Measurements from ENCODE around the gene CCDC107. TPM values are rescaled to one million over a fixed set of nuclear protein-coding genes. Genes with fewer than 3 reads are reported as not detected.
"Not testable (repeated sequence)": the region's sequence is repeated elsewhere in the genome, so short reads cannot be mapped to it uniquely, and the experiment has no call there.

The CCDC107 gene
- total RNA-seq, 2 donors from 2014 or later, result 10.6 to 15.3 TPM

- no peaks in the 10 kb centered on the region for H3K36me3 ChIP-seq (ENCODE audit: control insufficient read depth, insufficient read depth, low read length)
- H3K27ac ChIP-seq (ENCODE audit: low read depth, low read length), result no peak overlapping the region
- no peaks in the 10 kb centered on the region for H3K9me3 ChIP-seq (ENCODE audit: control insufficient read depth, low read length)
- no peaks in the 10 kb centered on the region for H3K4me1 Mint-ChIP-seq
- DNase-seq, result no peak
- no peak overlapping the region for H3K9ac ChIP-seq (ENCODE audit: extremely low read depth, low read length, poor library complexity, severe bottlenecking)
- H3K4me3 Mint-ChIP-seq, result no peak overlapping the region
- no peaks in the 10 kb centered on the region for H3K27me3 ChIP-seq (ENCODE audit: control insufficient read depth, insufficient read depth, low read length, poor library complexity, severe bottlenecking)
- H3K27me3 Mint-ChIP-seq (ENCODE audit: insufficient read depth), result peaks cover 4% of the 10 kb centered on the region
- no peak overlapping the region for H3K4me3 ChIP-seq (ENCODE audit: low read length)
- H3K27ac Mint-ChIP-seq, result no peak overlapping the region
- TF ChIP-seq CTCF (conservative IDR thresholded peaks at IDR 0.05), result no peak
- H3K9me3 Mint-ChIP-seq, result peaks cover 20% of the 10 kb centered on the region
- 86% methylated on average over 1 of the region's 1 CpG; no CpG with 5 or more reads in 1 of the 2 experiments for whole genome bisulfite sequencing, 2 experiments (ENCODE audit: insufficient coverage in 1 of 2, insufficient read length in 1 of 2)
- H3K36me3 Mint-ChIP-seq (ENCODE audit: low read depth), result peaks cover 15% of the 10 kb centered on the region
- H3K4me1 ChIP-seq (ENCODE audit: control insufficient read depth, insufficient read depth, low read length), result no peaks in the 10 kb centered on the region
Observed at GRCh38 chr9:35639631-35640030, 18.5 kb upstream of the CCDC107 start.

- not testable (repeated sequence) for H3K27ac ChIP-seq (ENCODE audit: low read depth, low read length); H3K4me1 Mint-ChIP-seq; H3K36me3 ChIP-seq (ENCODE audit: control insufficient read depth, insufficient read depth, low read length); H3K4me1 ChIP-seq (ENCODE audit: control insufficient read depth, insufficient read depth, low read length); H3K27me3 Mint-ChIP-seq (ENCODE audit: insufficient read depth); H3K27me3 ChIP-seq (ENCODE audit: control insufficient read depth, insufficient read depth, low read length, poor library complexity, severe bottlenecking); H3K27ac Mint-ChIP-seq; H3K4me3 ChIP-seq (ENCODE audit: low read length); H3K4me3 Mint-ChIP-seq; DNase-seq; H3K9me3 ChIP-seq (ENCODE audit: control insufficient read depth, low read length); H3K9ac ChIP-seq (ENCODE audit: extremely low read depth, low read length, poor library complexity, severe bottlenecking)
- peaks cover 20% of the 10 kb centered on the region for H3K9me3 Mint-ChIP-seq
- H3K36me3 Mint-ChIP-seq (ENCODE audit: low read depth), result peaks cover 15% of the 10 kb centered on the region
- 95 to 97% methylated on average over 15 of the region's 15 CpGs for WGBS, 2 experiments (ENCODE audit: insufficient coverage in 1 of 2, insufficient read length in 1 of 2)
Observed at GRCh38 chr9:35640431-35640830, 17.7 kb upstream of the CCDC107 start.

- H3K4me3 Mint-ChIP-seq; H3K4me3 ChIP-seq (ENCODE audit: low read length); H3K4me1 Mint-ChIP-seq; H3K4me1 ChIP-seq (ENCODE audit: control insufficient read depth, insufficient read depth, low read length); H3K27ac ChIP-seq (ENCODE audit: low read depth, low read length); H3K27me3 Mint-ChIP-seq (ENCODE audit: insufficient read depth); DNase-seq; H3K9me3 ChIP-seq (ENCODE audit: control insufficient read depth, low read length); H3K36me3 ChIP-seq (ENCODE audit: control insufficient read depth, insufficient read depth, low read length); H3K27ac Mint-ChIP-seq; H3K9ac ChIP-seq (ENCODE audit: extremely low read depth, low read length, poor library complexity, severe bottlenecking); H3K27me3 ChIP-seq (ENCODE audit: control insufficient read depth, insufficient read depth, low read length, poor library complexity, severe bottlenecking): not testable (repeated sequence)
- WGBS, 2 experiments (ENCODE audit: insufficient coverage in 1 of 2, insufficient read length in 1 of 2), result 100% methylated on average over 1 to 3 of the region's 3 CpGs
- H3K36me3 Mint-ChIP-seq (ENCODE audit: low read depth), result peaks cover 15% of the 10 kb centered on the region
- H3K9me3 Mint-ChIP-seq, result peaks cover 20% of the 10 kb centered on the region
Observed at GRCh38 chr9:35641478-35641877, 16.6 kb upstream of the CCDC107 start.

- no peak overlapping the region for H3K27ac ChIP-seq (ENCODE audit: low read depth, low read length)
- H3K4me1 ChIP-seq (ENCODE audit: control insufficient read depth, insufficient read depth, low read length), result no peaks in the 10 kb centered on the region
- no peak for TF ChIP-seq CTCF (conservative IDR thresholded peaks at IDR 0.05)
- H3K9me3 ChIP-seq (ENCODE audit: control insufficient read depth, low read length), result no peaks in the 10 kb centered on the region
- H3K36me3 ChIP-seq (ENCODE audit: control insufficient read depth, insufficient read depth, low read length), result no peaks in the 10 kb centered on the region
- peaks cover 15% of the 10 kb centered on the region for H3K36me3 Mint-ChIP-seq (ENCODE audit: low read depth)
- no peak for DNase-seq
- H3K9me3 Mint-ChIP-seq, result peaks cover 8% of the 10 kb centered on the region
- 88 to 94% methylated on average over 11 to 12 of the region's 12 CpGs for WGBS, 2 experiments (ENCODE audit: insufficient coverage in 1 of 2, insufficient read length in 1 of 2)
- H3K4me3 ChIP-seq (ENCODE audit: low read length), result no peak overlapping the region
- no peaks in the 10 kb centered on the region for H3K4me1 Mint-ChIP-seq
- no peak overlapping the region for H3K9ac ChIP-seq (ENCODE audit: extremely low read depth, low read length, poor library complexity, severe bottlenecking)
- no peaks in the 10 kb centered on the region for H3K27me3 ChIP-seq (ENCODE audit: control insufficient read depth, insufficient read depth, low read length, poor library complexity, severe bottlenecking)
- no peak overlapping the region for H3K27ac Mint-ChIP-seq
- H3K27me3 Mint-ChIP-seq (ENCODE audit: insufficient read depth), result peaks cover 7% of the 10 kb centered on the region
- no peak overlapping the region for H3K4me3 Mint-ChIP-seq
Observed at GRCh38 chr9:35643046-35643445, 15.0 kb upstream of the CCDC107 start.

- not testable (repeated sequence) for H3K4me1 Mint-ChIP-seq; H3K27ac ChIP-seq (ENCODE audit: low read depth, low read length); H3K9me3 ChIP-seq (ENCODE audit: control insufficient read depth, low read length); H3K4me1 ChIP-seq (ENCODE audit: control insufficient read depth, insufficient read depth, low read length); H3K36me3 Mint-ChIP-seq (ENCODE audit: low read depth); H3K9me3 Mint-ChIP-seq; H3K36me3 ChIP-seq (ENCODE audit: control insufficient read depth, insufficient read depth, low read length); H3K27me3 ChIP-seq (ENCODE audit: control insufficient read depth, insufficient read depth, low read length, poor library complexity, severe bottlenecking)
- H3K4me3 ChIP-seq (ENCODE audit: low read length), result peak overlapping the region; percentile 98
- Mint-ChIP-seq H3K27ac (peak overlapping the region; percentile 93), H3K4me3 (peak overlapping the region; percentile 80), H3K27me3 (ENCODE audit: insufficient read depth) (peaks cover 12% of the 10 kb centered on the region)
- H3K9ac ChIP-seq (ENCODE audit: extremely low read depth, low read length, poor library complexity, severe bottlenecking), result peak overlapping the region; percentile 76
- 45 to 80% methylated on average over 3 to 10 of the region's 10 CpGs for WGBS, 2 experiments (ENCODE audit: insufficient coverage in 1 of 2, insufficient read length in 1 of 2)
- peak; percentile 69 for DNase-seq
Observed at GRCh38 chr9:35645736-35646135, 12.4 kb upstream of the CCDC107 start.
